HG02970 (cell line): Measurements from ENCODE around the gene TMEM220.
A peak's percentile ranks its signal among the peaks of the same experiment; 100 is the strongest.
"Not testable (repeated sequence)": the region's sequence is repeated elsewhere in the genome, so short reads cannot be mapped to it uniquely, and the experiment has no call there.

Source experiments
- ATAC-seq: cut with Tn5 transposase; IDR thresholded peaks from one replicate; pipeline ENCODE4 v1.9.1; 2021; ENCODE audit warnings: mild to moderate bottlenecking, moderate library complexity, moderate number of reproducible peaks; ENCODE audit not compliant: unreplicated experiment, low FRiP score

TMEM220 gene

DNA sequence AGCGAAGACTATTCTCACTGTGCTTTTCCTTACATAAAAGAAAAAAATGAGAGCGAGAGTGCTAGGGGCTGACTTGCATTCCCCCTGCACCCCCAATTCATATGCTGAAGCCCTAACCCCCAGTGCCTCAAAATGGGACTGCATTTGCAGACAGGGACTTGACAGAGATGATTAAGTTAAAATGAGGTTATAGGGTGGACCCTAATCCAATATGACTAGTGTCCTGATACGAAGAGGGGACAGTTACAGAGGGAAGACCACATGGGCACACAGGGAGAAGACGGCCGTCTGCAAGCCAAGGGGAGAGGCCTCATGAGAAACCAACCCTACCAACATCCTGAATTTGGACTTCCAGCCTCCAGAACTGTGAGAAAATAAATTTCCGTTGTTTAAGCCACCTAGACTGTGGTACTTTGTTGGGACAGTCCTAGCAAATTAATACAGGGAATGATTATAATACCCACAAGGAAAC, 1.6 kb upstream of the TMEM220 start:
- no peak for ATAC-seq

DNA sequence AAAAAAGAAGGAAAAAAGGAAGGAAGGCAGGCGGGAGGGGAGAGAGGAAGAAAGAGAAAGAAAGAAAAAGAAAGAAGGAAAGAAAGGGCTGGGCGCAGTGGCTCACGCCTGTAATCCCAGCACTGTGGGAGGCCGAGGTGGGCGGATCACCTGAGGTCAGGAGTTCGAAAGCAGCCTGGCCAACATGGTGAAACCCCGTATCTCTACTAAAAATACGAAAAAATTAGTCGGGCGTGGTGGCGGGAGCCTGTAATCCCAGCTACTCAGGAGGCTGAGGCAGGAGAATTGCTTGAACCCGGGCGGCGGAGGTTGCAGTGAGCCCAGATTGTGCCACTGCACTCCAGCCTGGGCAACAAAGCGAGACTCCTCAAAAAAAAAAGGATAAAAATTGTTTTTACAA, 424 bp upstream of the TMEM220 start:
- ATAC-seq = not testable (repeated sequence)

DNA sequence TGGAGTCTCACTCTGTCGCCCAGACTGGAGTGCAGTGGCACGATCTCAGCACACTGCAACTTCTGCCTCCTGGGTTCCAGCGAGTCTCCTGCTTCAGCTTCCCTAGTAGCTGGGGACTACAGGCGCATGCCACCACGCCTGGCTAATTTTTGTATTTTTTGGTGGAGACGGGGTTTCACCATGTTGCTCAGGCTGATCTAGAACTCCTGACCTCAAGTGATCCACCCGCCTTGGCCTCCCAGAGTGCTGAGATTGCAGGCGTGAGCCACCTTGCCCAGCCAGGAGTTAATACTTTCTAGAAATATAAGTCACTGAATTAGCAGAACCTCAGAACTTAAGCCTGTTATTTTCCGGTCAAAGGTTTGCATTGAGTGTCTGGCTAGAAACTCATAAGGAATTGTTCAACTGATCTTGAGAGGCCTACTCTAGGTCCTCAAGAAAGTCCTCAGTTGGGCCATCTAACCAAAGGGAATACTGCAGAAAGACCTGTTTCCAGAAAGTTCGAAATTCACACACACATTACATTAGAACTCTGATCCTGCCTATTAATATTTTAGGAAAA, 1.4 kb downstream of the TMEM220 start:
- no peak for ATAC-seq

DNA sequence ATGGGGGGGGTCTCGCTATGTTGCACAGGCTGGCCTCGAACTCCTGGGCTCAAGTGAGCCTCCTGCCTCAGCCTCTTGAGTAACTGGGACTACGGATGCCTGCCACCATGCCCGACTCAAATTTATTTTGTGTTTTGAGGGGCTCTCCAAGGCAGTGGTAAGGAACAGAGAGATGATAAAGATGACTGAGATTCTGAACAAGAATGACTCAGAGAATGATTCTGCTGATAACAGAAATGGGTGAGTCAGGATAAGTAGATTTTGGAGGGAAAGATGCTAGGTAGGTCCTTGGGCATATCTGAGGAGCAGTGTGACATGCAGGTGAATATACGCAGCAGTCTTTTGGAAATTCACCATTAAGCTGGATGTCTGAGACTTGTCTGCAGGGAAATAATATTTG, 2.6 kb downstream of the TMEM220 start:
- no peak for ATAC-seq

DNA sequence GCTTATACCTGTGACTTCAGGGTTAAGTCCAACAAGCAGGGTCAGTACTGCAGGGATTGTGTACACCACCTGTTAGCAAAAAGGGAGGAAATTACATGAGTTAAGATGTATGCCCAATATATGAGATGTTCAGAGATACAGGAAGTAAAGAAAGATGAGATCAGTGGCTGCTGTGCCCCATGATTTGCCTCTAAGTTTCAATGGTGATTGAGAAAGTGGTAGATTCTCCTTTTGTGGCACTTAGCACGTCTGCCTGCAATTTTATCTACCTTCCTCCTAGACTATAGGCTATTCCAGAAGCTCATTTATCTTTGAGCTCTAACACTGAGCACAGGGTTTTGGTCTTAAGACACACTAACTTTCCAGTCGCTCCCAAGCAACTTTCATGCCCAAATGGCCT, 3.6 kb downstream of the TMEM220 start:
- ATAC-seq = no peak

DNA sequence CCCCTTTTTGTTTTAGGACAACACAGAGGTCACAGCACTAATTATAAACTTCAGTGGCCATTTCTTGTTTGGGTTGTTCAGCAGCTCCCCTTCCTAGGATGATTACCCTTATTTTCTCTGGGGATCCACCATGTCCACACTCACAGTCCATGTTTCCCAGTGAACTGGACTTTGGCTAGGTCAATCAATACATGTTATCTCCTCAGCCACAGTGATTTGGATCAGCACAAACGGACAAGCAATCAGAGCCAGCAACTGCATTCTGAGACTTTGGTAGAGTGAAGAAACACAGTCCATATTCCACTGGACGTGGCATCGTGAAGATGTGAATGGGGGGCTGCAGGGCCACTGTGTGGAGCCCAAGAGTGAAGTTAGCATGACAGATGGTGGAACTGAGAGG, 4.6 kb downstream of the TMEM220 start:
- no peak for ATAC-seq

DNA sequence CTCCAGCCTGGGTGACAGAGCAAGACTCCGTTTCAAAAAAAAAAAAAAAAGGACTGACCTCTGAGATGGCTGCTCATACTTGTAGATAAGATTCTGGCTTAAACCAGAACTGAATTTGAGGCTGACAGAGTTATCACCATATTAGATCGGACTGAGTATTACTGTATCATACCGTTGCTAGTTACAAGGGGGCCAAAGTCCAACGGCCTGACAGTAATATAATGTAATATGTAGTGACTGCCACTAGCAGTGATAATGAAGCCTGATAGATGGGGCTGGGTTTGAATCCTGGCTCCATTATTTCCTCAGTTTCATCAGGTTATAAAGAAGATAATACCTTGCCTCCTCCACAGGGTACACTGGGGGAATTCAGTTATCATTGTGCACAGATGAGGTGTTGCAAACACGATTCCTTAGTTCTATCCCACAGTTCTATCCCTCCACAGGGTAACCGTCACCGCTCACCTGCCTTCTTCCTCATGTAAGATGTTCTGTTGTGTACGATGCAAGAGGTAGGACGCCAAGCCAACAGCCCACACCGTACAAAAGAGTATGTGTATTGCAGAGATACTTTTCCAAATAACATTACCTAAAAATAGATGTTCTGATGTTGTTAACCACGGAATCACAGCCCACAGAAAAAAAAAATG, 5.2 kb downstream of the TMEM220 start:
- no peak for ATAC-seq

DNA sequence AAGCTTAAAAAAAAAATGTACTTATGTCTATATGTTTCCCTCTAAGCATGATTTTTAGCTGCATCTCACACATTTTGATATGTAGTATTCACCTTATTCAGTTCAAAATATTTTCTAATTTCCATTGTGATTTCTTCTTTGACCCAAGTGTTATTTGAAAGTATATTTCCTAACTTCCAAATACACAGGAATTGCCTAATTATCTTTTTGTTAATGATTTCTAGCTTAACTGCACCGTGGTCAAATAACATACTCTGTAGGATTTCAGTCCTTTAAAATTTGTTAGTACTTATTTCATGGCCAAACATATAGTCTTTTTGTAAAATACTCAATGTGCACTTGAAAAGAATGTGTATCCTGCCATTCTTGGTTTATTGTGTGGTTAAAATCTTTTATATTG, 11.3 kb downstream of the TMEM220 start:
- no peak for ATAC-seq

DNA sequence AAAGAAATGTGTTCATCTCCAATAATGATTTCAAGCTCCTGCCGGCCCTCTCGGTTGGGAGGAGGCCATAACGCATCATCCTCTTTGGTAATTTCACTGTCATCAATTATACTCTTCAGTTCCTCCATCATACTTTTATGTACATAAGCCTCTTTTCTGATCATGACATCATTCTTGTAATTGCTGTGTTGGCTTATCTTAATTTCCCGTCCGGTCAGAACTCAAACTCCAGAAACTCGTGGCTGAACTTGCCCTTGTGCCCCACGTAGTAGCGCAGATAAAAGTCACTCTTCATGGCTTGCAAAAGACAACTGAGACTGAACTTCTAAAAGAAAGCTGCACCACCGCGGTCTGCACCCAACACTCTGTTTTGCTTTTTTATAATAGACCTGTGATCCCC, 13.6 kb downstream of the TMEM220 start:
- ATAC-seq = no peak

DNA sequence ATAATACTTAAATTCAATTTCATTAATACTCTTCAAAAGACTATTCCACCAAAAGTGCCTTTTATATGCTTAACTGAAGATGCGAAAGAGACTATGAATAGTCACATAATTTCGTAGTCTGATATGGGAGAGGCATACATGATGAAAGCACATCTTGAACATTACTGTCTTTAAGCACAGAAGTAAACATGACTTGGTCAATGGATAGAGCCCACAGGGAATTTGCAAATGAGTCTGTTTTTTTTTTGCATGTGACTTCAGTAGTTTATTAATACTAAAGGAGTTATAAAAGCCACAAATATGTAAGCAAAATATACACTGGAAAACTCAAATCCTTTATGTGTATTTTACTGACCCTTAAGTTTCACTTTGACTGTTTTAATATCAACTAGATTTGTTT, 16.5 kb downstream of the TMEM220 start:
- no peak for ATAC-seq

DNA sequence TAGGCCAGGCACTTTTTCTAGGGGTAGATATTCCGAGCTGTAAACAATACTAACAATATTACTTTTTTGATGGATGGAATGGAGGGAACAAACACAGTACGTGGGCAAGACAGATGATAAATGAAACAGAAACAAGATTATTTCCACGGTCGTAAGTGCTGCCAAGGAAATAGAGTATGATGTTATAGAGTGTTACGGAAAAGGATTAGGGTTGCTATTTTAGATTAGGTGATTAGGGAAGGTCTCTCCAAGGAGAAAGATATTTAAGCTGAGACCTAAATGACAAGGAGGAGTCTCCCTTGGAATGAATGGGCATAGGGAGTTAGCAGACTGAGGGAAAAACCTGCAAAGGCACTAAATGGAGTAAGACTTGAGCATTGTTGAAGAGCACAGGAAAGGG, 24.1 kb downstream of the TMEM220 start:
- no peak for ATAC-seq

DNA sequence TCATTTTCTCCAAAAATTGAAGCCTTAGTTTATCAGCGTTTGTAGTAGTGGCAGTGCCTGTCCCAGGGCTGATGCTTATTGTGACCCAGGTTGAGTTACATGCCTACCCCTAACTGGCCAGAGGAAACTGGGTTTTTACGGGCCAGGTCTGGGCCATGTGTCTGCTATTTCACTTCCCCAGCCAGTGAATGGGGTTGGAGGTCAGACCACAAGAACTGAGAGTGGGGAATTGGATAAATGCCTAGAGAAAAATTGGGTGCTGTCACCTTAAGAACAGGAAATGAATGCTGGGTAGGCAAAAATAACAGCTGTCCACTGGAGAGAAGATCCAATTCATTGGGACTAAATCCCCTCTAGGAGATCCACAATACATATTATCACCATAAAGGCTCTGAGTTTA, 27.2 kb downstream of the TMEM220 start:
- no peak for ATAC-seq

DNA sequence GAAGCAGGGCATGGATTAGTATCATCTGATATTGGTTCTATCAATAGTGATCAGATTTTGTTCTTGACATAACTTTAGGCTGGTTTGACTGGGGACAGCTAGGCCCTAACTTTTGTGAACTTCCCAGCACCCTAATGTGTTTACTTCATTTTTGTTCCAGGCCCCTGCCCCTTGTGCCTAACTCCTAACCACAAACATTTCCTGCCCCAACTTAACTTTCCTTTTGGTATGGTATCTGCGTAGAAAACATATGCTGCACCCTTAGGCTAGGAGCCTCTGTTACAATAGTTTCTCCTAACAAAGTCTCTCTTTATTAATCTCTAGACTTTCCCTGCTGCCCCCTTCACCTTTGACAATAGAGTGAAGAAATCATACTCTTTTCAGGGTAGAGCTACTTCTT, 30.0 kb downstream of the TMEM220 start:
- no peak for ATAC-seq

DNA sequence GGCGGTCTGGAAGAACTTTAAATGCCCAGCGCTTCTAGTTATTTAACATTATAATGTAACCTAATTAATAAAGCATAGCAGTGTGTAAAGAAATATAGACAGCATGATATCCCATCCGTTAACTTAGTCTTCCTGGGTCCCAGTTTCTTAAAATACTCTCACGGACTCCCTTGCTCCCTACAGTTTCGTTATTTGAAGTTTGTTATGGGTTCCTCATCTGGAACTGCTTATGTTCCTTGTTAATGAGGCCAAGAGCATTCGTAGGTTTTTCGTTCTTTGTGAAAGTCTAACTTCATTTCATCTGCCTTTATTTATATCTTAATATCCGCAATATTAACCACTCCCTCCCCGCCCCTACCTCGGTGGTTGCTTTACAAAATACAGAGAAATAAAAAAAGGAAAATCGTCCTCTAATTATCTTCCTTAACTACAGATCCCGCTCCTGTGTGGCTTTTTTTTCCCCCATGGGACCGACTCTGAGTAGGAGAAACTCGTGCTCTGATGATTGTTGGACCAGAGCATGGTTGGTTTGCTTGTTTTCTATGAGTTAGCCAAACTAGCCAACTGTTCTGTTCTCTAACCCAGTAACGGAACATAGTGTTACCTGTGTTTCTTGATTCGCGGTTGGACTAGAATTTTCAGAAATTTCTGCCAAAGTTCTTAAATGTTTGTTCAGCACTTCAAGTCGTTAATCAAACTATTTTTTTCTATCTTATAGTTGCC, 31.6 kb downstream of the TMEM220 start:
- ATAC-seq = no peak

DNA sequence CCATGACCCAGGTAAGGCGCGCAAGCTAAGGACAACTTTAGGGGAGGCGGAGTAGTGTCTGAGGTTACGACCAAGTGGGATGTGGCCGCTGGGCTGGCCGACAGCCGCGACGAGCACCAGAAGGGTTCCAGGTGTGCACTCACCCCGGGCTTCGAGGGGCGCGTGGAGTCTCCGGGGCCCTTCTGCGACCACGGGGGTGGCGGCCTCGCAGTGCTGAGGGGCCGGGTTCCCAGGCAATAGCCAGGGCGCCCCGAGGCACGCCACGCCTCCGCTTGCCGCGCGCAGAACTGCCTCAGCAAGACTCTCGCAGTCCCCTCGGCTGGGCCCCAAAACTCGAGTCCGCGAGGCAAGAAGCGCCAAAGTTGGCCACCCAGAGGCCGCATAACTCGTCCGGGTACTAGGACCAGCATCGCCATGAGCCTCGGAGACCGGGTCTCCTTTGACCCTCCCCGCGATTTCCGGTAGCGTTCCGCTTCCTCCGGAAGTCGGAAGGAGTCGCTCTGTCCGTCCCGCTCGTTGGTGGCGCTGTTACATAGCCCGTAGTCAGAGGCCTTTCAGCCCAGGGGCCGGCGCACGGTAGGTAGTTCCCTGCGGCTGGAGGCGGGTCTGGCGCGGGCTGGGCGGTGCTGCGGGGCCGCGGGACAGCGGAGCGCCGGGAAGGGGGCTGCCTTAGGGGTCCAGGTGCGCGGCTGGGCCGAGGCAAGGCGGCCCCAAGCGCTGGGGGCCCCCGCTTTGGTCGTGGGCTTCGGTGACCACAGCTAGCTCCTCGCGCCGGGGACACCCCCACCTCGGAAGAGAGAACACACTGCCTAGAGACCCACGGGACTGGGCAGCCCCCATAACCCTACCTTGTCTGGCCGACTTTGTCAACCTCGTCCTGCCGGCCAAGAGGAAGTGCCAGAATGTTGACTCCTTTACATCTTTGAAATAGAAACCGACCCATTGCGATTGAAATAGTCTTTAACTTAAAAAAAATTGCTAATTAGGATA, 32.4 kb downstream of the TMEM220 start, which contains the start of the genes ADPRM and SCO1:
TSS of gene ADPRM (plus strand) at position 503 of the 990 bp plus-strand sequence. CDS start 7,333 bp downstream, outside the sequence.
TSS of gene SCO1 (minus strand) at position 442 of the 990 bp plus-strand sequence. CDS start at position 416, 26 bp downstream.
- peak; percentile 92 for ATAC-seq

DNA sequence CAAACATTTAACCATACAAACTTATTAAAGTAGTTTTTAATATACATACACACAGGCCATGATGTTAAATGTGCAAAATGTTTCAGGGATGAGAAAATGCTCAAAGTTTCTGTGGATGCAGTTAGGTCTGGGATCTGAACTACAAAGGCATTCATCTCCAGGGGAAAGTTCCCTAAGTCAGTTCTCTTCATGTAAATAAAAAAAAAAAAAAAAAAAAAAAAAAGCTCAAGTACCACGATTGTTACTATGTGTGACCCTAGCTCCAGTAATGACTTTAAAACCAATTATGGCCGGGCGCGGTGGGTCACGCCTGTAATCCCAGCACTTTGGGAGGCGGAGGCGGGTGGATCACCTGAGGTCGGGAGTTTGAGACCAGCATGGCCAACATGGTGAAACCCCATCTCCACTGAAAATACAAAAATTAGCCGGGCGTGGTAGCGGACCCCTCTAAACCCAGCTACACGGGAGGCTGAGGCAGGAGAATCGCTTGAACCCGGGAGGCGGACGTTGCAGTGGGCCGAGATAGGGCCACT, 33.9 kb downstream of the TMEM220 start:
- not testable (repeated sequence) for ATAC-seq

DNA sequence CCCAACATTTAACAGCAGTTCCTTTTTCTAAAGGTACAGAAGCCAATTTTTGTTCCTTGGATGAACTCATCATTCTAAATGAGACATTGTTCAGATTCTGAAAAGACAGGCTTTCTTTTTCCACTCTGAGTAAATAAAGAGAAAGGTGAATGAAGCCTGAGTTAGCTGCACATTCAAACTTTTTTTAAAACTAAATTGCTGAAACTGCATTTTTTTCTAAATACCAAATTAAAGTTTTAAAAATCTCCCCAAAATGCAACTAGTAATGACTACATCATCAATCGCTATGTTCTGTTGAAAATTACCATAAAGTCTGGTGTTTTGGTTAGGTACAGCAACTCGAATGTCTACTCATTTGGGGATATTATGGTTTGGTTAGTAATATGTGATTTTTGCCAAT, 42.3 kb downstream of the TMEM220 start:
- no peak for ATAC-seq

DNA sequence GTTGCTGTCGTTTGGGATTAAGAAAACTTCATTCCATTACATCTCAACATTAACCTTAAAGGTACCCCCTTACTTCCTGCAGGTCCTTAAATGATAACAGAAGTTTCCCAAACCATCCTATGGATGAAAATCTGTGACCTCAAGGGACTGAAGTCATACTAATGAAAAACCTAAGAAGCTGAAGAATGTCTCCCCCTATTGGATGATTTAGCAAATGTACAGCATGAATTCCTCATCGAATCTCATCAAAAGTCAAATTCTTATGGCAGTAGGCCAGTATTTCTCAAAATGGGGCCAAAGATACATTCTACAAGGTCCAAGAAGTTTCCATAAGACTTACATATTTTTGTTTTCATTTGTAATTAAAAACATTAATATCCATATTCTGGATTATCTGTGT, 46.0 kb downstream of the TMEM220 start:
- ATAC-seq = no peak

DNA sequence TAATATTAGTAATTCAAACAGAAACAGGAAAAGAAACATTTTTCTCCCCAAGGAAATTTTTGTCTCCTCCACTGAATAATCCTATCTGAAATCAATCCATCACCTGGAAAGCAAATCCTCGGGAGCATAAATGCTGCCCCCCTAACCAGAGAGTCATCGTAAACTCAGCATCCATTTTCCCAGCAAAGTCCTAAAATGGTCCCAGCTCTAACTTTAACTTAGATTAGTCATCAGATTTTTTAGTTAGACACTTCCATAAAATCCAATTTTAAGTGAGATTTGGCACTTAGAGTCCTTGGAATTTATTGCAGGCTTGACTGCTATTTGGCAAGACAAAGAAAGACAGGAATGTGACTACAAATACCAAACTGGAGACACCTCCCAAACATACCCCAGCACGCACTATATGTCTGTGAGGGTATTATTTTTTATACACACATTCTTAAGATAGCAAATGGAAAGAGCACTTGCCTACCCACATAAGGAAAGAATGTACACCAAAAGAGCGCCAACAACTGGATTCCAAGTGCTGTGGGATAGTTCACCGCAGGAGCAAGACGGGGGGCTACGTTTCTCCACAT, 47.9 kb downstream of the TMEM220 start:
- no peak for ATAC-seq

DNA sequence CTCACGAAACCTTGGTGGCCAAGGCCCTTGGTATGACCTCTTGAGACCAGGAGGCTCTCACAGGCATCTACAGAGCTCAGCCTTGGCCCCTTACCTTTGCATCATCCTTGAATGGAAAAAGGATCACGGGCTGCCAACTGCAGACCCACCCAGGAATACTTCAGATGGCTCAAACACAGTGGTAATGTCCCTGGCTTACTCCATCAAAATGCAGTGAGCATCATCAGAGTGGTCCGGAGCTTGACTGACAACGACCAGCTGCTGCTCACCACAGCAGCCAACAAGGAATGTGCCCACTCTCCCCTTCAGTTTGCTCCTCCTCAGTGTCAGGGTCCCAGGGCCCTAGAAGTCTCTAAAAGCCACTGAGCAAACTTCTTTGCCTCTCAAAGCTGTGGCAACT, 55.1 kb downstream of the TMEM220 start:
- no peak for ATAC-seq
